Gastrocnemius medialis (tissue), 4 donors: ENCODE data around the gene CSRNP3.

Source experiments
- CTCF ChIP-seq, 5 experiments: fragments of 450-650 bp in 3 of 5; fragments of 200-600 bp in 2 of 5; sonication (generic) in 2 of 5; IDR thresholded peaks in 4 of 5; conservative IDR thresholded peaks in 1 of 5; 1 replicate in 4 of 5; 2 replicates in 1 of 5; pipeline ENCODE4 v1.5.1; 2016 to 2019; ENCODE audit warnings: antibody characterized with exemption in 5 of 5, mild to moderate bottlenecking in 3 of 5, moderate library complexity in 3 of 5
- POLR2A ChIP-seq, 2 donors: fragments of 450-650 bp; IDR thresholded peaks; one replicate each; pipeline ENCODE4 v1.6.1; 2017; ENCODE audit warnings: antibody characterized with exemption in 2 of 2, mild to moderate bottlenecking in 2 of 2, moderate library complexity in 2 of 2

DNA sequence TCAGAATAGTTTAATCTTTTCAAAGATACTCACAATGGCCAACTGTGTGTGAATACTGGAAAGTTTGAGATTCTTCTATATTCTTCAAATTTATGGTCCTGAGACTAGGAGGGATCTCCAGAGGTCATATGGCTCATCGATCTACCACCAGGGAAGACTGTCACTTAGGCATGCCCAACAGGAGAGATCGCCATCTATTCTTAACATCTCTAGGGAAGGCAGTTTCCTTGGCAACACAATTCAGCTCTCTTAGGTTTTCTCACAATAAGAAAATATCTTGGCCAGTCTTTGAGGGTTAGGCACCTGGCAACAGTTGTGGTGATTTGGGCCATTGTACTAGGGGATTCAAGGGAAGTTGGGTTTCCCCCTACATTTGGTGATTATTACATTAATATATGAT, 217.3 kb downstream of the CSRNP3 start:
- TF ChIP-seq POLR2A (IDR thresholded peaks at IDR 0.05) (no peak), CTCF (IDR thresholded peaks at IDR 0.05 in 4 of 5, conservative IDR thresholded peaks at IDR 0.05 in 1 of 5) (no peak)
